Esophagus muscularis mucosa (tissue), 4 donors: ENCODE measurements around the gene C9orf72.

Experiments
- CTCF ChIP-seq, 3 experiments: fragments of 200-600 bp in 2 of 3; fragments of 450-650 bp in 1 of 3; sonication (generic) in 2 of 3; IDR thresholded peaks; one replicate each; pipeline ENCODE4 v1.5.1; 2017 to 2019; ENCODE audit warnings: antibody characterized with exemption in 3 of 3, mild to moderate bottlenecking in 2 of 3, moderate library complexity in 1 of 3
- EP300 ChIP-seq: sonication (generic); formaldehyde crosslinking; IDR thresholded peaks from one replicate; pipeline ENCODE4 v1.6.1; 2017; ENCODE audit warnings: antibody characterized with exemption
- POLR2A ChIP-seq: fragments of 450-650 bp; IDR thresholded peaks from one replicate; pipeline ENCODE4 v1.6.1; 2017; ENCODE audit warnings: antibody characterized with exemption, moderate library complexity, mild to moderate bottlenecking, low read depth
- POLR2AphosphoS5 ChIP-seq, 2 donors: sonication (generic); formaldehyde crosslinking; IDR thresholded peaks; one replicate each; pipeline ENCODE4 v1.6.1; 2017; ENCODE audit warnings: antibody characterized with exemption in 2 of 2

GRCh38 chr9:27564670-27565069 is 8.6 kb downstream of the C9orf72 start:
- TF ChIP-seq CTCF (IDR thresholded peaks at IDR 0.05): no peak
- TF ChIP-seq POLR2A: no peak
- no peak for TF ChIP-seq POLR2AphosphoS5 (IDR thresholded peaks at IDR 0.05)
- TF ChIP-seq EP300: no peak
